ENCODE data around the gene DCXR. TPM values are rescaled to one million over a fixed set of nuclear protein-coding genes. Genes with fewer than 3 reads are reported as not detected.
A peak's percentile ranks its signal among the peaks of the same experiment; 100 is the strongest.

DCXR gene
- total RNA-seq, 1 experiment from 2014 or later, result 92.7 TPM

DNA sequence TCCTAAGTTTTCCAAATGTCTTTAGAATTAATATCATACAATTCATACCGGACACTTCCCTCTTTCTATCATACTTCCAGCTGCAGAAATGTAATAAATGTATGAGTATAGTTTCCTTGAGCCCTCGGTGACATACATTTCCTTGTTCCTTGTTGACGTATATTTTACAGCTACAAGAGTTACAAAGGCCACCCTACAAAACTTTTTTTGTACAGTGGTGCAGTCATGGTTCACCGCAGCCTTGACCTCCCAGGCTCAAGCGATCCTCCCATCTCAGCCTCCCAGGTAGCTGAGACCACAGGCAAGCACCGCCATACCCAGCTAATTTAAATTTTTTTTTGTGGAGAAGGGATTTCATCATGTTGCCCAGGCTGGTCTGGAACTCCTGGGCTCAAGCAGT, 35.3 kb upstream of the DCXR start:
- DNase-seq (ENCODE audit: low read depth), result no peak

- no peak for DNase-seq (ENCODE audit: low read depth)
Observed at GRCh38 chr17:82070611-82071010, 33.1 kb upstream of the DCXR start.

- peak; percentile 61 for DNase-seq (ENCODE audit: low read depth)
Observed at GRCh38 chr17:82065638-82066303, 28.3 kb upstream of the DCXR start, which contains the start of gene DUS1L. DUS1L (minus strand) TSS chr17:82065804; CDS start chr17:82065059, 745 bp downstream.

GRCh38 chr17:82065193-82065637, 27.7 kb upstream of the DCXR start:
- no peak for DNase-seq (ENCODE audit: low read depth)

- no peak for DNase-seq (ENCODE audit: low read depth)
Observed at GRCh38 chr17:82064433-82065192, 27.1 kb upstream of the DCXR start.

DNA sequence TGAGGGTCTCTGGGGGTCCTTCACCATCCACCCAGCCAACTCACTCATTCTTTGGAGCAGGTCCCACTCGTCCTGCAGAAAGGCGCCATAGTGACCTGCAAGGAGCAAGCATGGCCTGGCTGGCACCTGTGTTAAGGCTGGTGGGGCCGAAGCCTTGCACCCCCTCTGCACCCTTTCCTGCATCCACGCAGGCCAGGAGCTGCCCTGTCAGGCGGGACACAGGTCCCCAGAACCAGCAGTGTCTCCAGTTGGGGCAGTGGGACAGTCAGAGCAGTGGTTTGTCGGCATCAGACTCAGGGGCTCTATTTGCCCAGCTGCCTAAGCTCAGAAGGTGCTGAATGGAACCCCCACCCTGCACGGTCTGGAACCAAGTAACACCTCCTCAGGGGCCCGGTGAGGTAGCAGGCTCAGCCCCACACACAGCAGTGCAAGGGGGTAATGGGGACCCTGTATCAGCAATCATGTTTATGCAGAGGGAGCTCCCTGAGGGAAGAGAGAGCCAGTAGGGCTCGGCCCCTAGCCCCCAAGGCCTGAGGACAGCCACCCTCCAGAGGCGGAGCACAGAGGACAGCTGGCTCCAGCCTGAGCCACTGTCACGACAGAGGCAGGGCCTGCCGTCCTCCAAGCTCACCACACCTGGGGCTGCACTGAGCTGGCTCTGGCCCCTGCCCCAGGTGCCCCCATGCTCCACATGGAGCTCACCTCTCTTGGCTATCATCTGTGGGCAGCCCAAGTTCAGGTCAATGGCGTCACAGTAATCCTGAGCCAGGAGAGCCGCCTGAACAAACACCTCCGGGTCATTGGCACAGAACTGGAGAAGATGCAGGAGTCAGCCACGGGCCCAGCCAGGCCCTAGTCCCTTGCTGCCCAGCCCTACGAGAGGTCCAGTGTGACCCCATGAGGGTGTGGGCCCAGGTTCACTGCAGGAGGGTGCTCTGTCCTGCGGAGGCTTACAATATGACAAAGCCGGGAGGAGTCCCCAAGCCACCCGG, 26.2 kb upstream of the DCXR start:
- no peak for DNase-seq (ENCODE audit: low read depth)

- no peak for DNase-seq (ENCODE audit: low read depth)
Observed at GRCh38 chr17:82062984-82063368, 25.5 kb upstream of the DCXR start.

- DNase-seq (ENCODE audit: low read depth), result no peak
Observed at GRCh38 chr17:82062076-82062983, 24.8 kb upstream of the DCXR start.

- DNase-seq (ENCODE audit: low read depth), result no peak
Observed at GRCh38 chr17:82061047-82061925, 23.8 kb upstream of the DCXR start.

GRCh38 chr17:82060614-82061013, 23.1 kb upstream of the DCXR start:
- peak; percentile 3 for DNase-seq (ENCODE audit: low read depth)

DNA sequence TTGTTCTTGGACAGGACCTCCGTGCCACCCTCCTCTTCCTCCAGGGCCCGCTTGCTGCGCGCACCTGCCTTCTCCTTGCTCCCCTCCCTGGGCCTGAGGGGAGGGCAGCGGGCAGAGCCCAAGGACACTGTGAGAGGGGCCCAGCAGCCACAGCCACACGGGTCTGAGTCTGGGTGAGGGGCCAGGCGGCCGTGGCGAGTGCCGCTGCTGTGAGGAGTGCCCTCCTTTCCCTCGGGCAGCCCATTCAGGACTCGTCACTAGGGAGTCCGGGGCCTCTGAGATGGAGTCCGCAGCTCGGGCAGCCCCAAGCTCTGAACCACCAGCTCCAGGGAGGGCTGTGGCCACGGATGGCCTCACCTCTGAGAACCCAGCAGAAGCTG, 22.5 kb upstream of the DCXR start:
- peak; percentile 4 for DNase-seq (ENCODE audit: low read depth)

GRCh38 chr17:82059272-82060000, 21.9 kb upstream of the DCXR start:
- peak; percentile 8 for DNase-seq (ENCODE audit: low read depth)

DNA sequence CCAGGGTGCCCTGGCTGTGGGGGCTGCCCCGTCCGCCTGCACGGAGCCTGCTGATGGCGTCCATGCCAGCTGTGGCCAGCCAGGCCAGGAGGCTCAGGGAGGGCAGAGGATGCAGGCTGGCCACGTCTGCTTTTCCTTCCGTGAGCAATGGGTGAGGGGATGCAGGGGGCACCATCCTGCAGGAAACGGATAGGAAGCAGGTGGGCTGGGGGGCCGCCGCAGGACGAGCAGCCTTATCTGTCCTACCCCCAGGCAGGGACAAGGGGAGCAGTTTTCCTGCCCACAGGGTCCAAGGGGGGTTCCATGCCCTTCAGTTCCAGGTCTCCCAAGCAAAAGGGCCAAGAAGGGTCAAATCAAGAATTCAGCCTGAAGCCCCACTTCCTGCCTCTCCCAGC, 21.4 kb upstream of the DCXR start:
- peak; percentile 7 for DNase-seq (ENCODE audit: low read depth)

DNA sequence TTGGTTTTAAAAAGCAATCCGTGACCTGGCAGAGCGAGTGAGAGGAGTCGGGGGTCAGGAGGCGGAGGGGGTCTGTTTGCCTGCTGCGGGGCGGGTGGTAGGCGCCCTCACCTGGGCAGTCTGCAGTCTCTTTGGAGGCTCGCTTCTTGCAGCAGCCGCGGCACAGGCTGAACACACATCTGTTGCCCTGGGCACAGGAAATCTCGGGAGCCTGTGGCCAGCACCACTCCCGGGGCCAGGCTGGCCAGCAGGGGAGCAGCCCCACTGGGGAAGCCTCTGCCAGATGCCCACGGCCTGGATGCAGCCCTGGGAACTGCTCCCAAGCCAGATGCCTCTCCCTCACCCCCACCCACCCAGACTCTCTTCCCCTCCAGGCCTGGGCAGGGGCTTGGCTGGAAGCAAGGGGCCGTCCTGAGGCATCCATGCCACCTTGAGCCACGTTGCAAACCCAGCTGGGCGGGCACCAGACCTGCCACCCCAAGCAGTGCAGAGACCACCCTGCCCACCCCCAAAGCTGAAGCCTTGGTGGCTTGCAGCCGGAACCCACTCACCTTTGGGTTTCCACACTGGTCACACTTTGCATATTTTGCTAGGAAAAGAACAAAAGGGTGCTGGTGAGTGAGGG, 20.8 kb upstream of the DCXR start:
- peak; percentile 6 for DNase-seq (ENCODE audit: low read depth)

DNA sequence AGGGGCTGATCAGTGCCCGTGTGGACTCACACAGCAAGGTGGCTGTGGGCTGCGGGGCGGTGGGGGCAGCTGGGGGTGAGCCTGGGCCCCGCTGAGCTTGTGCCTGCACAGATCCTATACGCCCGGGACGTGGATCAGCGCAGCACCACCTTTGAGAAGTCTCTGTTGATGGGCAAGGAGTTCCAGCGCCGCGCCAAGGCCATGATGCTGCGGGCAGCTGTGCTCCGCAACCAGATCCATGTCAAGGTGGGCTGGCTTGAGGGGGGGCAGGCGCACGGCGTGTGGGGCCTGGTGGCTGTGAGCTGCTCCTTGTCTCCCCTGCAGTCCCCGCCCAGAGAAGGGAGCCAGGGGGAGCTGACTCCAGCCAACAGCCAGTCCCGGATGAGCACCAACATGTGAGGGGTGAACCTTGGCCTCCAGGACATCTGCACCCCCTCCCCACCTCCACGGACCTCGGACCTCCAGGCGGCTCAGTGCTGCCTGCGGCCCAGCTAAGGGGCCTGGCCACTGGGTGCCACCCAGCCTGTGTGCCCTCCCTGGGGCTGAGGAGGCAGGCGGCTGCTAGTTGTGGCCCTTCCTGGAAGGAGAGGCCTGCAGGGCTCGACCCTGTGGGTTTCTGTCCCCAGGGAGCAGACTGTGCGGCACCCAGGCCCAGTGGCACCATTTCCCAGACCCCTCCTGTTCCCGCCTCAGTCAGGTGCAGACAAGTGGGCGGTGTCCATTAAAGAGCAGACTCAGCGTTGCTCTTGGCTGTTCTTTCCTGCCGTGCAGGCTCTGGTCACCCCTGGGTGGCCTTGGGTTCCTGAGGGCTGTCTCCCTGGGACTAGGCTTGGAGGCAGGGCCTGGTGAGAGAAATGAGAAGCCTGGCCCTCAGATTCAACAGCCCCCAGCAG, 19.5 kb upstream of the DCXR start:
- DNase-seq (ENCODE audit: low read depth), result peak; percentile 11

GRCh38 chr17:82055965-82056728, 18.6 kb upstream of the DCXR start:
- DNase-seq (ENCODE audit: low read depth), result peak; percentile 5

Data from Daoy (cell line).